ENCODE measurements around the gene ZNF35. TPM values are rescaled to one million over a fixed set of nuclear protein-coding genes. Genes with fewer than 3 reads are reported as not detected.
A peak's percentile ranks its signal among the peaks of the same experiment; 100 is the strongest.

The ZNF35 gene
- 10 to 100 TPM; 10.3 to 25.3 (median 14.1) TPM for total RNA-seq

- peak; percentile 96 to 99 (median 99) for ATAC-seq (replicated peaks in 6 of 8)
- Histone ChIP-seq H3K4me1 (replicated peaks in 1 of 2) (peaks cover 5 to 6% of the 10 kb centered on the region in 2 donors), H3K27ac (peak within 1 kb of the TSS; percentile 77 to 87), H3K4me3 (peak within 1 kb of the TSS; percentile 75 to 93 (median 91))
- in situ Hi-C loops (cut with MboI; ENCODE audit: low pct_unique_long_range_greater_than_20kb in 2 of 9, low sequenced_read_pairs in 9 of 9, unreplicated experiment in 9 of 9), result no loop called here
- WGBS, 10 experiments, result 0 to 4% (median 0%) methylated on average over 1 to 11 of the region's 37 CpGs; no CpG with 5 or more reads in 4 of the 10 experiments
Observed at GRCh38 chr3:44648564-44649229, at the start of gene ZNF35. Gene ZNF35 (plus strand): TSS chr3:44648732. CDS start chr3:44651068, 2,336 bp downstream.

- Histone ChIP-seq H3K4me1 (replicated peaks in 1 of 2) (no peaks in the 10 kb centered on the region), H3K27ac (no peak overlapping the region), H3K4me3 (no peak overlapping the region)
- 81 to 100% (median 100%) methylated on average over 1 to 2 of the region's 2 CpGs; no CpG with 5 or more reads in 4 of the 10 experiments for WGBS, 10 experiments
- in situ Hi-C loops (cut with MboI; ENCODE audit: low pct_unique_long_range_greater_than_20kb in 2 of 9, low sequenced_read_pairs in 9 of 9, unreplicated experiment in 9 of 9), result no loop called here
- ATAC-seq (replicated peaks in 6 of 8), result peak in 2 of 8 experiments; percentile 75 to 84
Observed at GRCh38 chr3:44601749-44602148, 46.8 kb upstream of the ZNF35 start.

- no peak overlapping the region for H3K4me3 ChIP-seq
- no peak overlapping the region for H3K27ac ChIP-seq
- H3K4me1 ChIP-seq (replicated peaks in 1 of 2), result no peaks in the 10 kb centered on the region
- no peak for ATAC-seq (replicated peaks in 6 of 8)
- in situ Hi-C loops (cut with MboI; ENCODE audit: low pct_unique_long_range_greater_than_20kb in 2 of 9, low sequenced_read_pairs in 9 of 9, unreplicated experiment in 9 of 9), result no loop called here
Observed at GRCh38 chr3:44612678-44613077, 35.9 kb upstream of the ZNF35 start.

- 0 to 4% (median 0%) methylated on average over 1 to 10 of the region's 47 CpGs; no CpG with 5 or more reads in 2 of the 10 experiments for WGBS, 10 experiments
- Histone ChIP-seq H3K4me3 (peak within 1 kb of the TSS; percentile 63 to 88 (median 77)), H3K4me1 (replicated peaks in 1 of 2) (peaks cover 12 to 23% of the 10 kb centered on the region in 2 donors), H3K27ac (peak within 1 kb of the TSS; percentile 93)
- peak; percentile 97 to 98 (median 98) for ATAC-seq (replicated peaks in 6 of 8)
- in situ Hi-C loops (cut with MboI; ENCODE audit: low pct_unique_long_range_greater_than_20kb in 2 of 9, low sequenced_read_pairs in 9 of 9, unreplicated experiment in 9 of 9), result no loop called here
Observed at GRCh38 chr3:44624749-44625480, 23.6 kb upstream of the ZNF35 start, which contains the start of gene ZNF197. Gene ZNF197 (plus strand): TSS chr3:44625036. CDS start chr3:44629155, 4,119 bp downstream.

- no peak overlapping the region for H3K27ac ChIP-seq
- in situ Hi-C loops (cut with MboI; ENCODE audit: low pct_unique_long_range_greater_than_20kb in 2 of 9, low sequenced_read_pairs in 9 of 9, unreplicated experiment in 9 of 9), result no loop called here
- ATAC-seq (replicated peaks in 6 of 8), result no peak
- no peak overlapping the region for H3K4me3 ChIP-seq
- WGBS, 10 experiments, result 72 to 100% (median 100%) methylated on average over 1 to 2 of the region's 2 CpGs; no CpG with 5 or more reads in 3 of the 10 experiments
- peaks cover 11 to 20% of the 10 kb centered on the region in 2 donors for H3K4me1 ChIP-seq (replicated peaks in 1 of 2)
Observed at GRCh38 chr3:44628716-44629115, 19.8 kb upstream of the ZNF35 start.

- 75 to 100% (median 100%) methylated on average over 1 to 3 of the region's 3 CpGs; no CpG with 5 or more reads in 3 of the 10 experiments for WGBS, 10 experiments
- Histone ChIP-seq H3K27ac (no peak overlapping the region), H3K4me3 (no peak overlapping the region), H3K4me1 (replicated peaks in 1 of 2) (peaks cover 0 to 6% of the 10 kb centered on the region in 2 donors)
- ATAC-seq (replicated peaks in 6 of 8), result no peak
- in situ Hi-C loops (cut with MboI; ENCODE audit: low pct_unique_long_range_greater_than_20kb in 2 of 9, low sequenced_read_pairs in 9 of 9, unreplicated experiment in 9 of 9), result no loop called here
Observed at GRCh38 chr3:44632193-44632592, 16.3 kb upstream of the ZNF35 start.

- in situ Hi-C loops (cut with MboI; ENCODE audit: low pct_unique_long_range_greater_than_20kb in 2 of 9, low sequenced_read_pairs in 9 of 9, unreplicated experiment in 9 of 9), result no loop called here
- no peak overlapping the region for H3K27ac ChIP-seq
- WGBS, 10 experiments, result 94 to 100% (median 97%) methylated on average over 1 to 4 of the region's 4 CpGs; no CpG with 5 or more reads in 1 of the 10 experiments
- no peaks in the 10 kb centered on the region for H3K4me1 ChIP-seq (replicated peaks in 1 of 2)
- no peak for ATAC-seq (replicated peaks in 6 of 8)
- H3K4me3 ChIP-seq, result no peak overlapping the region
Observed at GRCh38 chr3:44642337-44642736, 6.2 kb upstream of the ZNF35 start.

GRCh38 chr3:44643024-44643423, 5.5 kb upstream of the ZNF35 start:
- Histone ChIP-seq H3K4me3 (no peak overlapping the region), H3K4me1 (replicated peaks in 1 of 2) (no peaks in the 10 kb centered on the region), H3K27ac (no peak overlapping the region)
- 85 to 100% (median 97%) methylated on average over 2 to 4 of the region's 4 CpGs; no CpG with 5 or more reads in 1 of the 10 experiments for WGBS, 10 experiments
- in situ Hi-C loops (cut with MboI; ENCODE audit: low pct_unique_long_range_greater_than_20kb in 2 of 9, low sequenced_read_pairs in 9 of 9, unreplicated experiment in 9 of 9), result no loop called here
- no peak for ATAC-seq (replicated peaks in 6 of 8)

- in situ Hi-C loops (cut with MboI; ENCODE audit: low pct_unique_long_range_greater_than_20kb in 2 of 9, low sequenced_read_pairs in 9 of 9, unreplicated experiment in 9 of 9), result no loop called here
- WGBS, 10 experiments, result 60 to 100% (median 100%) methylated on average over 1 of the region's 1 CpG; no CpG with 5 or more reads in 1 of the 10 experiments
- ATAC-seq (replicated peaks in 6 of 8), result no peak
- peaks cover 5 to 6% of the 10 kb centered on the region in 2 donors for H3K4me1 ChIP-seq (replicated peaks in 1 of 2)
- H3K27ac ChIP-seq, result no peak overlapping the region
- no peak overlapping the region for H3K4me3 ChIP-seq
Observed at GRCh38 chr3:44647771-44648170, 761 bp upstream of the ZNF35 start.

- in situ Hi-C loops (cut with MboI; ENCODE audit: low pct_unique_long_range_greater_than_20kb in 2 of 9, low sequenced_read_pairs in 9 of 9, unreplicated experiment in 9 of 9), result no loop called here
- peaks cover 5 to 6% of the 10 kb centered on the region in 2 donors for H3K4me1 ChIP-seq (replicated peaks in 1 of 2)
- 78 to 100% (median 94%) methylated on average over 1 of the region's 1 CpG; no CpG with 5 or more reads in 2 of the 10 experiments for WGBS, 10 experiments
- no peak for ATAC-seq (replicated peaks in 6 of 8)
- peak overlapping the region in 1 of 5 donors; percentile 75 for H3K4me3 ChIP-seq
- H3K27ac ChIP-seq, result no peak overlapping the region
Observed at GRCh38 chr3:44649709-44650108, 1.2 kb downstream of the ZNF35 start.

GRCh38 chr3:44654039-44654438, 5.5 kb downstream of the ZNF35 start:
- ATAC-seq (replicated peaks in 6 of 8), result peak in 1 of 8 experiments; percentile 47
- Histone ChIP-seq H3K27ac (no peak overlapping the region), H3K4me1 (replicated peaks in 1 of 2) (peaks cover 5 to 6% of the 10 kb centered on the region in 2 donors), H3K4me3 (no peak overlapping the region)
- 87 to 100% (median 100%) methylated on average over 1 to 5 of the region's 5 CpGs; no CpG with 5 or more reads in 1 of the 10 experiments for WGBS, 10 experiments
- in situ Hi-C loops (cut with MboI; ENCODE audit: low pct_unique_long_range_greater_than_20kb in 2 of 9, low sequenced_read_pairs in 9 of 9, unreplicated experiment in 9 of 9), result no loop called here

- Histone ChIP-seq H3K4me3 (no peak overlapping the region), H3K4me1 (replicated peaks in 1 of 2) (no peaks in the 10 kb centered on the region), H3K27ac (no peak overlapping the region)
- in situ Hi-C loops (cut with MboI; ENCODE audit: low pct_unique_long_range_greater_than_20kb in 2 of 9, low sequenced_read_pairs in 9 of 9, unreplicated experiment in 9 of 9), result no loop called here
- 81 to 100% (median 95%) methylated on average over 2 to 7 of the region's 7 CpGs for WGBS, 10 experiments
- no peak for ATAC-seq (replicated peaks in 6 of 8)
Observed at GRCh38 chr3:44659015-44659414, 10.5 kb downstream of the ZNF35 start.

- no peak overlapping the region for H3K27ac ChIP-seq
- WGBS, 10 experiments, result 80 to 100% (median 89%) methylated on average over 1 to 5 of the region's 6 CpGs; no CpG with 5 or more reads in 2 of the 10 experiments
- in situ Hi-C loops (cut with MboI; ENCODE audit: low pct_unique_long_range_greater_than_20kb in 2 of 9, low sequenced_read_pairs in 9 of 9, unreplicated experiment in 9 of 9), result no loop called here
- H3K4me3 ChIP-seq, result no peak overlapping the region
- no peak for ATAC-seq (replicated peaks in 6 of 8)
- no peaks in the 10 kb centered on the region for H3K4me1 ChIP-seq (replicated peaks in 1 of 2)
Observed at GRCh38 chr3:44659434-44659833, 10.9 kb downstream of the ZNF35 start.
